ENCODE data around the gene SLC16A11. TPM values are rescaled to one million over a fixed set of nuclear protein-coding genes. Genes with fewer than 3 reads are reported as not detected.
A peak's percentile ranks its signal among the peaks of the same experiment; 100 is the strongest.

SLC16A11 gene
- polyA plus RNA-seq, 2 of the 4 experiments (the other 2 are of a cell fraction) = not detected

DNA sequence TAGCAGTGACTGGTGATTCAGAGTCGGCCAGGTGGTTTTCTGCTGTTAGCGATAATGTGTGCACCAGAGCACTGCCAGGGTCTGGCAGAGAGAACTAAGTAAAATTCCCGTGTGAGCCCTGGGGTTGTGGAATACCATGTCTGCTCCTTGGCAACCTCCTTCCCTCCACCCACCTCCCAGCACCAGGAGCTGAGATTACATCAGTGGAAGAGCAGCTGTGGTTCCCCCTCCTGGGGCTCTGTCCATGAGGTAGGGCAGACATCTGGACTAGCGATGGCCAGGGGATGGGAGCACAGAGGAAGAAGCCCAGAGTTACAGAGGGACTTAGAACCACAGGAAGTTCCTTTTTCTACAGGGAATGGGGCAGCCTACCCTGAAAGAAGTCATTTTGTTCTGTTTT, 20.4 kb upstream of the SLC16A11 start (continued):
- TF ChIP-seq POLR2AphosphoS2 (conservative IDR thresholded peaks at IDR 0.05; ENCODE audit: low read length) (no peak), EHMT2 (IDR thresholded peaks at IDR 0.05; ENCODE audit: low read depth) (no peak)

- Histone ChIP-seq H3K4me2 (peak overlapping the region; percentile 5; the same call in 1 of the 3 replicates), H3K27ac (peak overlapping the region; percentile 11 to 91; a peak in 4 of 6 replicates), H3K9me3 (peaks cover 8% of the 10 kb centered on the region; the same call in 1 of the 3 replicates), H3K4me3 (no peak overlapping the region), H3K4me1 (peaks cover 43% of the 10 kb centered on the region)
- DNase-seq (ENCODE audit: low read depth in 1 of 2, low spot score in 1 of 2) = no peak
- CTCF ChIA-PET = interaction anchor here (0.9 to 34.0 kb wide), 7 partner anchors 9 to 233 kb away, joined by 3 to 1477 read pairs (median 12); partner anchors contain the start of gene ASGR2
- POLR2A ChIA-PET = no interaction called here
- peak; percentile 90 for FAIRE-seq
- TF ChIP-seq HOXB13 (CRISPR knock-in tag; IDR thresholded peaks at IDR 0.05; ENCODE audit: low read depth) = no peak
- TF ChIP-seq, protein P1, sequence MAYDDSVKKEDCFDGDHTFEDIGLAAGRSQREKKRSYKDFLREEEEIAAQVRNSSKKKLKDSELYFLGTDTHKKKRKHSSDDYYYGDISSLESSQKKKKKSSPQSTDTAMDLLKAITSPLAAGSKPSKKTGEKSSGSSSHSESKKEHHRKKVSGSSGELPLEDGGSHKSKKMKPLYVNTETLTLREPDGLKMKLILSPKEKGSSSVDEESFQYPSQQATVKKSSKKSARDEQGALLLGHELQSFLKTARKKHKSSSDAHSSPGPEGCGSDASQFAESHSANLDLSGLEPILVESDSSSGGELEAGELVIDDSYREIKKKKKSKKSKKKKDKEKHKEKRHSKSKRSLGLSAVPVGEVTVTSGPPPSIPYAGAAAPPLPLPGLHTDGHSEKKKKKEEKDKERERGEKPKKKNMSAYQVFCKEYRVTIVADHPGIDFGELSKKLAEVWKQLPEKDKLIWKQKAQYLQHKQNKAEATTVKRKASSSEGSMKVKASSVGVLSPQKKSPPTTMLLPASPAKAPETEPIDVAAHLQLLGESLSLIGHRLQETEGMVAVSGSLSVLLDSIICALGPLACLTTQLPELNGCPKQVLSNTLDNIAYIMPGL (CRISPR knock-in tag; IDR thresholded peaks at IDR 0.05; ENCODE audit: borderline replicate concordance) = no peak
- no peak for TF ChIP-seq TP53 (CRISPR knock-in tag; IDR thresholded peaks at IDR 0.05)
- no peak for TF ChIP-seq FOXS1 (CRISPR knock-in tag; IDR thresholded peaks at IDR 0.05)
- no peak for TF ChIP-seq JUN (IDR thresholded peaks at IDR 0.05)
- TF ChIP-seq NFE2L2 (conservative IDR thresholded peaks at IDR 0.05; ENCODE audit: low read length) = no peak
- no peak for TF ChIP-seq BHLHE40 (IDR thresholded peaks at IDR 0.05; ENCODE audit: low read depth, low read length)
- no peak for TF ChIP-seq EHF (CRISPR knock-in tag; IDR thresholded peaks at IDR 0.05)
- no peak for TF ChIP-seq SMC3 (IDR thresholded peaks at IDR 0.05)
- TF ChIP-seq EP300 (IDR thresholded peaks at IDR 0.05) = no peak
- TF ChIP-seq MAFK (IDR thresholded peaks at IDR 0.05; ENCODE audit: partially characterized antibody) = no peak
- TF ChIP-seq ZSCAN20 (CRISPR knock-in tag; IDR thresholded peaks at IDR 0.05) = no peak
- WGBS (ENCODE audit: missing lambda C conversion rate) = 58% methylated on average over 6 of the region's 6 CpGs
- no peak for ATAC-seq
Observed at GRCh38 chr17:7063518-7064094, 19.7 kb upstream of the SLC16A11 start.

DNA sequence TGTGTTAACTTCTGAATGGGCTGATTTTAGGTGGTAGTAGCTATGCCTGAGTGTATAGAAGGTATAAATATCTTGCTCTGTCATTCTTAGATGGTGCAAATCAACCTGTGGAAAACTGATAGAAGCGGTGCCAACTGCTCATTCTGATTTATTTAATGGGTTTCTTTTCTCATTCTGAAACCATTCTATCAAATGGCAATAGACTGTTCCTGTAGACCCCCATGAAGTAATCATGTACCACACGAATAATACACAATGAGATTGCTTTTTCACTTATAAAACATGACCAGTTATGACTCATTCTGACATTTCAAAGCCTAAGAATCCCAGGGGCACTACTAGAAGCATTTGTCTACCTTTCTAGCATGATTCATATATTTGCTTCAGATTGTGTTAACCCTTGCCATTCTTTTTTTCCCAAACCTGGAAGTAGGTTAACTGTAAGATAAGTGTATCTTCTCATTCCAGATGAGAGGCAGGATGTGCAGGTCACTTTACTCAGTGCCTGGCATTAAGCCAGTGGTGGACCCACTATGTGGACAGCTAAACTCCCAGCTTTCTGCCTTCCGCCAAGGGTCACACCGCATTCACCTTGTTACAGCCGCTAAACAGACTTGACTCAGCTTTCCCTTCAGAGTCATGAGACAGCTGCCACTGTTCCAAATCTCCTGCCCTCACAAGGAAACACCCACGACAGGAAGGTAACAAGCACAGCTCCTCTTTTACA, 16.4 kb upstream of the SLC16A11 start:
- WGBS (ENCODE audit: missing lambda C conversion rate) = under 1% methylated on average over 6 of the region's 6 CpGs
- ATAC-seq (peak; percentile 90 to 96), FAIRE-seq (peak; percentile 100), DNase-seq (ENCODE audit: low read depth in 1 of 2, low spot score in 1 of 2) (peak; percentile 96 to 98)
- Histone ChIP-seq H3K9me3 (no peaks in the 10 kb centered on the region), H3K27ac (peak overlapping the region; percentile 79 to 91), H3K4me3 (no peak overlapping the region), H3K4me2 (peak overlapping the region; percentile 54), H3K4me1 (peaks cover 51% of the 10 kb centered on the region)
- CTCF ChIA-PET = interaction anchor here (0.6 to 34.0 kb wide), 5 partner anchors 9 to 122 kb away, joined by 3 to 1477 read pairs (median 57); partner anchors contain the start of genes ASGR2, SLC16A11 and SLC16A13
- POLR2A ChIA-PET = interaction anchor here (1.1 to 1.7 kb wide), 2 partner anchors 24 to 118 kb away, joined by 4 to 7 read pairs; partner anchors contain the start of gene SLC16A13
- TF ChIP-seq, protein P2, sequence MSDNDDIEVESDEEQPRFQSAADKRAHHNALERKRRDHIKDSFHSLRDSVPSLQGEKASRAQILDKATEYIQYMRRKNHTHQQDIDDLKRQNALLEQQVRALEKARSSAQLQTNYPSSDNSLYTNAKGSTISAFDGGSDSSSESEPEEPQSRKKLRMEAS (IDR thresholded peaks at IDR 0.05) = peak; percentile 82
- TF ChIP-seq MAFK (IDR thresholded peaks at IDR 0.05; ENCODE audit: partially characterized antibody) (peak; percentile 76), PHF8 (IDR thresholded peaks at IDR 0.05; ENCODE audit: borderline replicate concordance, low read depth) (no peak), RAD21 (conservative IDR thresholded peaks at IDR 0.05 in 1 of 2, IDR thresholded peaks at IDR 0.05 in 1 of 2) (peak; percentile 7 to 29; a peak in 2 of 5 replicates), EHF (CRISPR knock-in tag; IDR thresholded peaks at IDR 0.05) (no peak), HOXA7 (CRISPR knock-in tag; IDR thresholded peaks at IDR 0.05) (no peak), RCOR1 (IDR thresholded peaks at IDR 0.05; ENCODE audit: low read depth, low read length) (no peak), FOSL2 (IDR thresholded peaks at IDR 0.05) (peak; percentile 98), FOSL2 (CRISPR knock-in tag; IDR thresholded peaks at IDR 0.05) (peak; percentile 100), ZSCAN20 (CRISPR knock-in tag; IDR thresholded peaks at IDR 0.05) (no peak), CEBPB (IDR thresholded peaks at IDR 0.05) (peak; percentile 6 to 74; a peak in 2 of 4 replicates), PBX3 (IDR thresholded peaks at IDR 0.05) (peak; percentile 66; the same call in 1 of the 2 replicates), EP300 (IDR thresholded peaks at IDR 0.05) (peak; percentile 53 to 70; a peak in 2 of 5 replicates), BCL3 (IDR thresholded peaks at IDR 0.05) (peak; percentile 83; the same call in 2 of the 3 replicates), JUN (IDR thresholded peaks at IDR 0.05) (peak; percentile 90 to 92; a peak in 4 of 5 replicates), HOXB13 (CRISPR knock-in tag; IDR thresholded peaks at IDR 0.05; ENCODE audit: low read depth) (no peak), SMC3 (IDR thresholded peaks at IDR 0.05) (0 out of 3 replicates have a peak, but pooled peaks have one; percentile 1), POLR2A (IDR thresholded peaks at IDR 0.05; ENCODE audit: low read length) (no peak), JUNB (IDR thresholded peaks at IDR 0.05) (peak; percentile 99), CBX2 (IDR thresholded peaks at IDR 0.05; ENCODE audit: borderline replicate concordance, low read depth) (no peak), EHMT2 (IDR thresholded peaks at IDR 0.05; ENCODE audit: low read depth) (no peak), GATA3 (IDR thresholded peaks at IDR 0.05; ENCODE audit: borderline replicate concordance) (peak; percentile 87)
- TF ChIP-seq, protein P3, sequence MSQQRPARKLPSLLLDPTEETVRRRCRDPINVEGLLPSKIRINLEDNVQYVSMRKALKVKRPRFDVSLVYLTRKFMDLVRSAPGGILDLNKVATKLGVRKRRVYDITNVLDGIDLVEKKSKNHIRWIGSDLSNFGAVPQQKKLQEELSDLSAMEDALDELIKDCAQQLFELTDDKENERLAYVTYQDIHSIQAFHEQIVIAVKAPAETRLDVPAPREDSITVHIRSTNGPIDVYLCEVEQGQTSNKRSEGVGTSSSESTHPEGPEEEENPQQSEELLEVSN (IDR thresholded peaks at IDR 0.05; ENCODE audit: borderline replicate concordance, low read depth) = no peak
